ENCODE data around the gene MTMR2. TPM values are rescaled to one million over a fixed set of nuclear protein-coding genes. Genes with fewer than 3 reads are reported as not detected.

MTMR2 gene
- total and polyA plus RNA-seq, 2 experiments from 2014 or later: 15.0 to 28.0 TPM

GRCh38 chr11:95790123-95790932, 133.6 kb downstream of the MTMR2 start, which contains the start of gene CEP57:
TSS of gene CEP57 (plus strand) at chr11:95790498. CDS start at chr11:95790699, 201 bp downstream.
- no peak for TF ChIP-seq CTCF (IDR thresholded peaks at IDR 0.05; ENCODE audit: low read depth, low read length)
- peak; percentile 98 to 99 for DNase-seq (ENCODE audit: low read depth in 1 of 2, low spot score in 1 of 2)
- Histone ChIP-seq H3K27me3 (no peaks in the 10 kb centered on the region), H3K27ac (peak within 1 kb of the TSS; percentile 96), H3K4me1 (ENCODE audit: low read depth) (peaks cover 15% of the 10 kb centered on the region), H3K4me3 (peak within 1 kb of the TSS; percentile 92), H3K36me3 (peaks cover 16% of the 10 kb centered on the region), H3K9me3 (ENCODE audit: low read depth) (no peaks in the 10 kb centered on the region)

- Histone ChIP-seq H3K27ac (peak within 1 kb of the TSS; percentile 96), H3K4me3 (peak within 1 kb of the TSS; percentile 92), H3K9me3 (ENCODE audit: low read depth) (no peaks in the 10 kb centered on the region), H3K36me3 (peaks cover 22% of the 10 kb centered on the region), H3K4me1 (ENCODE audit: low read depth) (peaks cover 15% of the 10 kb centered on the region), H3K27me3 (no peaks in the 10 kb centered on the region)
- no peak for TF ChIP-seq CTCF (IDR thresholded peaks at IDR 0.05; ENCODE audit: low read depth, low read length)
- peak; percentile 98 to 99 for DNase-seq (ENCODE audit: low read depth in 1 of 2, low spot score in 1 of 2)
Measured at GRCh38 chr11:95789506-95790122, 134.3 kb downstream of the MTMR2 start, which contains the start of gene FAM76B. TSS of gene FAM76B (minus strand) at chr11:95789782. CDS start at chr11:95789478, 304 bp downstream.

GRCh38 chr11:95788921-95789505, 134.9 kb downstream of the MTMR2 start:
- H3K9me3 ChIP-seq (ENCODE audit: low read depth): no peaks in the 10 kb centered on the region
- H3K4me1 ChIP-seq (ENCODE audit: low read depth): peaks cover 15% of the 10 kb centered on the region
- peak overlapping the region; percentile 92 for H3K4me3 ChIP-seq
- peaks cover 25% of the 10 kb centered on the region for H3K36me3 ChIP-seq
- peak overlapping the region; percentile 96 for H3K27ac ChIP-seq
- peak; percentile 27 for TF ChIP-seq CTCF (IDR thresholded peaks at IDR 0.05; ENCODE audit: low read depth, low read length)
- peak; percentile 41 to 71 for DNase-seq (ENCODE audit: low read depth in 1 of 2, low spot score in 1 of 2)
- no peaks in the 10 kb centered on the region for H3K27me3 ChIP-seq

Other genes starting within 250 kb of the MTMR2 start
- gene FAM76B, start 134.3 kb downstream of the MTMR2 start, total RNA-seq: 17.0 and 29.1 TPM in 2 replicates
- gene FAM76B, start 134.3 kb downstream of the MTMR2 start, polyA plus RNA-seq: 13.4 and 23.4 TPM in 2 replicates
- 46.0 and 75.6 TPM in 2 replicates for gene CEP57, start 133.6 kb downstream of the MTMR2 start, total RNA-seq
- 57.1 and 81.1 TPM in 2 replicates for gene CEP57, start 133.6 kb downstream of the MTMR2 start, polyA plus RNA-seq